Mucosa of descending colon (tissue), 3 donors: ENCODE data around the gene CNFN. TPM values are rescaled to one million over a fixed set of nuclear protein-coding genes. Genes with fewer than 3 reads are reported as not detected.

Experiments used
- ATAC-seq: fragments of 200-7000 bp; cut with Tn5 transposase; one replicate; pipeline ENCODE4 v1.9.1; 2020; ENCODE audit warnings: mild to moderate bottlenecking, moderate library complexity
- DNase-seq, 3 donors: peaks; one replicate each; pipeline ENCODE4 v3.0.0-alpha.2; 2020
- H3K36me3 ChIP-seq: fragments of 200-600 bp; one replicate; pipeline ENCODE4 v1.8.0; 2021; ENCODE audit warnings: low read depth, mild to moderate bottlenecking
- H3K4me1 ChIP-seq: fragments of 200-600 bp; one replicate; pipeline ENCODE4 v1.8.0; 2021; ENCODE audit warnings: low read depth, mild to moderate bottlenecking
- H3K4me3 ChIP-seq: fragments of 200-600 bp; one replicate; pipeline ENCODE4 v1.8.0; 2021; ENCODE audit warnings: mild to moderate bottlenecking
- H3K9me3 ChIP-seq: fragments of 200-600 bp; one replicate; pipeline ENCODE4 v1.8.0; 2021; ENCODE audit warnings: mild to moderate bottlenecking
- intact Hi-C, 2 donors: fragments of 100-400 bp; cut with DNase I in 1 of 2; cut with micrococcal nuclease in 1 of 2; formaldehyde crosslinking; loops; one replicate each; pipeline versions ENCODE4 v1.11.0 to v1.11.1; 2022; cut with DNase I, micrococcal nuclease
- total RNA-seq, 3 donors: library from RNA; stranded (reverse); fragmentation: NEBNext Ultra II Directional in 2 of 3; extraction: Animal tissue kit (Norgen Biotek cat#: 25700) in 2 of 3; gene quantifications; one replicate each; pipeline versions ENCODE4 v1.2.1 to v1.2.4, GENCODE V29; 2021 to 2023
- TF ChIP-seq, protein P1 (sequence below): fragments of 200-600 bp; IDR thresholded peaks from one replicate; pipeline ENCODE4 v1.8.0; 2022; ENCODE audit warnings: antibody characterized with exemption, mild to moderate bottlenecking
- donor health status: DM: no; HTN: no; CAD: no; lungs with moderate emphysema.
- donor health status: DM: no; HTN: no; CAD: no.
- donor health status: DM: no; HTN: yes; CAD: no.

Gene CNFN
- total RNA-seq, 3 donors from 2014 or later, result 1.7 to 4.0 (median 3.6) TPM

DNA sequence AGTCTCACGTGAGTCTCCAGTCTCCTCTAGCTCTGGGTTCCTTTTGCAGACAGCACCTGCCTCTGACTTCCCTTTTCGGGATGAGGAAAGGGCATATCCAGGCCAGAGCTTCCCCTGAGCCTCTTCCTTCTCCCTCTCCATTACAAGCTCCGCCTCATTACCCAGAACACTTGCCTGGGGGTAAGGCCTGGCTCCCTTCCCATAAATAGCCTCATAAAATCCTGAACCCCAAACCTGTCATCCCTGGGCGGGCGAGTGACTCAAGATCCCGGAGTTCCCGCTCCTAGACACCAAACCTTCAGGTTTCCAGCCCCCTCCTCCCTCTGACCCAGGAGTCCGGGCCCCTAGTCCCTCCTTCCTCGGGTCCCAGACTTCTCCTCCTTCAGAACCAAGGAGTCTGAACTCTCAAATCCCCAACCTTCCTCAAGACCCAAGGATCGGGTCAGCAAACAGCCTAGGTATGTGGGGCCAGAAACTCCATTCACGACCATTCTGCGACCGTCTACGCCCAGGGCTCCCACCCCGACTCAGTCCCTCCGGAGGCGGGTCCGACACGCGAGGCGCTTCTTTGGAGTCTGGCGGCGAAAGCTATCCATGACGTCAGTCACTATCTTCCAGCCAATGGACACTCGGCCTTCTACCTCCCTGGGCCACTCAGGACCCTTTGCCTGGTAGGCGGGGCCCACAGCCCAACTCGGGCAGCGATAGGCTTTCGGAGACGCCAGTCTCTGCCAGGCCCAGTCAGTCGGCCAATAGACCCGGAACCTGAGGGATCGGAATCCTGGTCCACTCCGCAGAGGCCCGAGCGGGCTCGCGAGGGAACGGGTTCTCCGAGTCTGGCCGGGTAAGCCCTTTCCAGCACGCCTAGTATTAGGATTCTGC is 6.5 kb upstream of the CNFN start:
- intact Hi-C loops, result no loop called here
- no peaks in the 10 kb centered on the region for H3K36me3 ChIP-seq
- TF ChIP-seq, protein P1, sequence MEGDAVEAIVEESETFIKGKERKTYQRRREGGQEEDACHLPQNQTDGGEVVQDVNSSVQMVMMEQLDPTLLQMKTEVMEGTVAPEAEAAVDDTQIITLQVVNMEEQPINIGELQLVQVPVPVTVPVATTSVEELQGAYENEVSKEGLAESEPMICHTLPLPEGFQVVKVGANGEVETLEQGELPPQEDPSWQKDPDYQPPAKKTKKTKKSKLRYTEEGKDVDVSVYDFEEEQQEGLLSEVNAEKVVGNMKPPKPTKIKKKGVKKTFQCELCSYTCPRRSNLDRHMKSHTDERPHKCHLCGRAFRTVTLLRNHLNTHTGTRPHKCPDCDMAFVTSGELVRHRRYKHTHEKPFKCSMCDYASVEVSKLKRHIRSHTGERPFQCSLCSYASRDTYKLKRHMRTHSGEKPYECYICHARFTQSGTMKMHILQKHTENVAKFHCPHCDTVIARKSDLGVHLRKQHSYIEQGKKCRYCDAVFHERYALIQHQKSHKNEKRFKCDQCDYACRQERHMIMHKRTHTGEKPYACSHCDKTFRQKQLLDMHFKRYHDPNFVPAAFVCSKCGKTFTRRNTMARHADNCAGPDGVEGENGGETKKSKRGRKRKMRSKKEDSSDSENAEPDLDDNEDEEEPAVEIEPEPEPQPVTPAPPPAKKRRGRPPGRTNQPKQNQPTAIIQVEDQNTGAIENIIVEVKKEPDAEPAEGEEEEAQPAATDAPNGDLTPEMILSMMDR, result peak; percentile 17
- peaks cover 20% of the 10 kb centered on the region for H3K4me1 ChIP-seq
- DNase-seq (peak; percentile 98 to 100 (median 99)), ATAC-seq (peak; percentile 97)
- no peaks in the 10 kb centered on the region for H3K9me3 ChIP-seq
- peak overlapping the region; percentile 37 for H3K4me3 ChIP-seq

DNA sequence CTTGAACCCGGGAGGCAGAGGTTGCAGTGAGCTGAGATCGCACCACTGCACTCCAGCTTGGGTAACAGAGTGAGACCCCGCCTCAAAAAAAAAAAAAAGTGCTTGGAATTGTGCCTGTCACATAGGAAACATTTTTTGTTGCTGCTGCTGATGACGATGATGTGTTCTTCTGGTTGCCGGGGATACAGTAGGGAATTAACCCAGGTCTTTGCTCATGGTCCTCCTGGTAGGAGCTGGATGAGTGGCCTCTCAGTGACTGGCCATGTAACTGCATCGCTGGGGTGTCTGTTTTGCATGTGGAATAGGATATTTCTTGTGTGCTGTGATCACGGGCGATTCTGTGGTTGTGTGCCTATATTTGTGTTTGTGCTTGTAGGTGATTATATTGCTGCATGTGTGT is 4.7 kb upstream of the CNFN start:
- TF ChIP-seq, protein P1, result no peak
- Histone ChIP-seq H3K36me3 (no peaks in the 10 kb centered on the region), H3K4me1 (peaks cover 13% of the 10 kb centered on the region), H3K9me3 (no peaks in the 10 kb centered on the region), H3K4me3 (no peak overlapping the region)
- intact Hi-C loops, result no loop called here
- ATAC-seq, result no peak
- no peak for DNase-seq

DNA sequence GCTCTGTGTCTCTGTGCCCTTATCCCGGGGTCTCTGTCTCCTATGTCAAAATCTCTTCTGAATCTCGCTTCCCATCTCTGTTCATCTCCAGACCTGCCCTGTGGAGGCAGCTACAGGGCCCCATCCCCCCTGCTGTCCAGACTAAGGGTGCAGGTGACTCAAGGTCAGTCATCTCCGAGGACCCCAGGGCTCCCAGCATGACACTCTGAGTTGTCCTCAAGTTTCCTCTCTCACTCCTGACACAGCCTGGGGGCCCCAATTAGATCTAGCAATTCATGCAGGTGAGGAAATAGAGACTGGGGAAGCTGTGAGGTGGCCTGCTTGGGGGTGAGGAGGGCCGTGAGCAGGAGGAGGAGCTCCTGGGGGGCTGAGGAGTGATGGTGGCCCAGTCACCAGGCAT is 2.1 kb upstream of the CNFN start:
- no peak for DNase-seq
- no peak for ATAC-seq
- TF ChIP-seq, protein P1, result no peak
- no peaks in the 10 kb centered on the region for H3K9me3 ChIP-seq
- intact Hi-C loops, result no loop called here
- peaks cover 10% of the 10 kb centered on the region for H3K4me1 ChIP-seq
- H3K36me3 ChIP-seq, result no peaks in the 10 kb centered on the region
- no peak overlapping the region for H3K4me3 ChIP-seq

DNA sequence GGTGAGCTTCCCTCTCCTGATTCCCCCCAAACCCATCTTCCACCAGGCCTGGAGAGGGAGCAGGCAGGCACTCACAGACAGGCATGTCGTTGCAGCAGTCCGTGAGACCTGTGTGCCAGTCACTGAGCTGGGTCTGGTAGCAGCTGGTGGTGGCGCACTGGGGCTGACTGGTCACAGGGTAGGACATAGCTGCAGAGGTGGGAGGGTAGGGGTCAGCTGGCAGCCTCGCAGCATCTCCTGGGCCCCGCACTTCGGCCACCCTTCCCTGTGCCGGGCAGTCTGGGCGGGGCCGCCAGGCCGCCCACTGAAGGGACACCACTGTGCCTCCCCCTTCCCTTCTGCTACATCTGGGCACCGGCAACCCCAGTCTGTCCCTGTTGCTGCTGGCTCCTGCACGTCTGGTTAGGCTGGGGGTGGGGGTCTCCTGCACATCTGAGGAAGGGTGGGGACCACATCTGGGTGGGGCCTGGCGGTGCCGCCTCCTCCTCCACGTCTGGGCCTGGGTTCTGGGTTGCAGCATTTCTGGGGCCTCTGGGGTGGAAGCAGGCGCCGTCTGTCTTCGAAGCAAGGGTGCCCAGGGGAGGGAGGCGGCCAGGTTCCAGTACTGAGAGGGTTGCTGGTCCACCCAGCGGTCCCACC is 1.1 kb downstream of the CNFN start:
- intact Hi-C loops, result no loop called here
- Histone ChIP-seq H3K36me3 (no peaks in the 10 kb centered on the region), H3K9me3 (no peaks in the 10 kb centered on the region), H3K4me1 (peaks cover 7% of the 10 kb centered on the region), H3K4me3 (no peak overlapping the region)
- ATAC-seq (no peak), DNase-seq (no peak)
- TF ChIP-seq, protein P1, result no peak

DNA sequence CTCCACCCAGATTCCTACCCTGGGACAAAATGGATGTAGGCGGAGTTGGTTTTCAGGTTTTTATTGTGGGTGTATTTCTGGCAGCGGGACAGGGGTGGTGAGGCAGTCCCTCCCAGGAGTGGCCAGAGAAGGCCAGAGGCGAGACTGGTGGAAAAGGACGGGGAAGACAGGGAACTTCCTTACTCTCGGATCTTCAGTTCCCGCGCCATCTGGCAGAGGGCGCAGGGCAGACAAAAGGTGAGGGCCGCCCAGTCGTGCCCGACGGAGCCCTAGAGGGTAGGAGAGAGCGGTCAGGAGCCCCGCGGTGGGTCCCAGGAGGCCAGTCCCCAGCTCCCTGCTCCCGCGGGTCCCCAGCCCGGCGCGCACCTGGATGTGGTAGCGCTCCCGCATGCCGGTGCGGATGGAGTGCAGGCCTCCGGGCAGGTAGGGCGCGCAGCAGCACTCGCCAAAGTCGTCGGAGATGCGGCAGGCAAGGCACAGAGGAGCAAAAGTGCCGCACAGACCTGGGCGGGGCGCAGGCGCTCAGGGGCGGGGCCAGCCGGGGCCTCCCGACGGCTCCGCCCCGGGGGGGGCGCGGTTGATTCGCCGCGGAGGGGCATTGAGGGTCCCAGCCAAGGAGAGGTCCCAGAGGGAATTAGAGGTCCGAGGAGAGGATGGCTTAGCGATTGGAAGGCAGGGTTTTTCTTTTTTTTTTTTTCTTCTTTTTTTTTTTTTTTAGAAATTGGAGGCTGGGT is 3.0 kb downstream of the CNFN start:
- DNase-seq (peak; percentile 83 to 90 (median 84)), ATAC-seq (peak; percentile 98)
- TF ChIP-seq, protein P1, result peak; percentile 57
- intact Hi-C loops, result no loop called here
- H3K9me3 ChIP-seq, result no peaks in the 10 kb centered on the region
- no peaks in the 10 kb centered on the region for H3K36me3 ChIP-seq
- H3K4me3 ChIP-seq, result no peak overlapping the region
- peaks cover 7% of the 10 kb centered on the region for H3K4me1 ChIP-seq
